Vagina (tissue), 2 donors: ENCODE results near the gene KRT2. TPM values are rescaled to one million over a fixed set of nuclear protein-coding genes. Genes with fewer than 3 reads are reported as not detected.
A peak's percentile ranks its signal among the peaks of the same experiment; 100 is the strongest.

ENCODE experiments used
- DNase-seq, 2 donors: peaks; one replicate each; pipeline ENCODE4 v3.0.0-alpha.2; 2017; ENCODE audit errors: extremely low spot score in 2 of 2
- H3K27ac ChIP-seq: fragments of 200-600 bp; sonication (generic); one replicate; pipeline ENCODE4 v1.5.1; 2019
- H3K27me3 ChIP-seq: fragments of 200-600 bp; sonication (generic); one replicate; pipeline ENCODE4 v1.5.1; 2019
- H3K36me3 ChIP-seq, 2 donors: fragments of 200-600 bp; sonication (generic); one replicate each; pipeline ENCODE4 v1.5.1; 2017 to 2019
- H3K4me1 ChIP-seq: fragments of 200-600 bp; sonication (generic); one replicate; pipeline ENCODE4 v1.5.1; 2019
- H3K4me3 ChIP-seq, 2 donors: fragments of 200-600 bp; sonication (generic); 1 replicate in 1 of 2; 2 replicates in 1 of 2; pipeline ENCODE4 v1.5.1; 2016 to 2019
- H3K9me3 ChIP-seq: fragments of 200-600 bp; sonication (generic); one replicate; pipeline ENCODE4 v1.5.1; 2019
- CTCF ChIP-seq, 3 experiments: fragments of 450-650 bp in 2 of 3; fragments of 200-600 bp in 1 of 3; sonication (generic) in 1 of 3; IDR thresholded peaks; one replicate each; pipeline ENCODE4 v1.5.1; 2017 to 2019; ENCODE audit warnings: antibody characterized with exemption in 3 of 3, mild to moderate bottlenecking in 2 of 3, moderate library complexity in 2 of 3
- POLR2A ChIP-seq, 2 donors: fragments of 450-650 bp; IDR thresholded peaks; one replicate each; pipeline ENCODE4 v1.6.1; 2017; ENCODE audit warnings: antibody characterized with exemption in 2 of 2, mild to moderate bottlenecking in 2 of 2, moderate library complexity in 2 of 2
- POLR2AphosphoS5 ChIP-seq, 2 donors: sonication (generic); formaldehyde crosslinking; IDR thresholded peaks; one replicate each; pipeline ENCODE4 v1.9.0; 2017; ENCODE audit warnings: antibody characterized with exemption in 2 of 2, mild to moderate bottlenecking in 2 of 2, low read depth in 1 of 2; ENCODE audit not compliant: insufficient read depth in 1 of 2
- intact Hi-C: fragments of 100-400 bp; cut with DNase I; formaldehyde crosslinking; loops from one replicate; pipeline ENCODE4 v1.15.1; 2023
- total RNA-seq: library from RNA; depleted of rRNA; stranded (reverse); fragments of >200 nt; gene quantifications from one replicate; pipeline ENCODE4 v1.2.3, GENCODE V29; 2016

The KRT2 gene
- total RNA-seq, 1 donor from 2014 or later = 2.0 TPM

GRCh38 chr12:52630008-52630500, 22.0 kb downstream of the KRT2 start:
- intact Hi-C loops = no loop called here
- TF ChIP-seq CTCF (IDR thresholded peaks at IDR 0.05) (no peak), POLR2A (IDR thresholded peaks at IDR 0.05) (no peak), POLR2AphosphoS5 (IDR thresholded peaks at IDR 0.05; ENCODE audit: insufficient read depth in 1 of 2, low read depth in 1 of 2) (no peak)
- no peaks in the 10 kb centered on the region for H3K36me3 ChIP-seq
- no peak overlapping the region for H3K4me3 ChIP-seq
- H3K27me3 ChIP-seq = no peaks in the 10 kb centered on the region
- H3K4me1 ChIP-seq = no peaks in the 10 kb centered on the region
- DNase-seq = peak; percentile 72 to 90
- H3K9me3 ChIP-seq = no peaks in the 10 kb centered on the region
- no peak overlapping the region for H3K27ac ChIP-seq

GRCh38 chr12:52629281-52630007, 22.6 kb downstream of the KRT2 start:
- Histone ChIP-seq H3K4me3 (no peak overlapping the region), H3K27me3 (no peaks in the 10 kb centered on the region), H3K4me1 (no peaks in the 10 kb centered on the region), H3K36me3 (no peaks in the 10 kb centered on the region), H3K27ac (no peak overlapping the region), H3K9me3 (no peaks in the 10 kb centered on the region)
- no peak for TF ChIP-seq POLR2AphosphoS5 (IDR thresholded peaks at IDR 0.05; ENCODE audit: insufficient read depth in 1 of 2, low read depth in 1 of 2)
- TF ChIP-seq CTCF (IDR thresholded peaks at IDR 0.05) = no peak
- DNase-seq = peak; percentile 49 to 56
- intact Hi-C loops = no loop called here

GRCh38 chr12:52628841-52629240, 23.2 kb downstream of the KRT2 start:
- Histone ChIP-seq H3K36me3 (no peaks in the 10 kb centered on the region), H3K27ac (no peak overlapping the region), H3K4me3 (no peak overlapping the region), H3K9me3 (no peaks in the 10 kb centered on the region), H3K27me3 (no peaks in the 10 kb centered on the region), H3K4me1 (no peaks in the 10 kb centered on the region)
- TF ChIP-seq CTCF (IDR thresholded peaks at IDR 0.05) (no peak), POLR2A (IDR thresholded peaks at IDR 0.05) (no peak), POLR2AphosphoS5 (IDR thresholded peaks at IDR 0.05; ENCODE audit: insufficient read depth in 1 of 2, low read depth in 1 of 2) (no peak)
- intact Hi-C loops = no loop called here
- DNase-seq = peak; percentile 52 to 70

- intact Hi-C loops = no loop called here
- no peak overlapping the region for H3K27ac ChIP-seq
- H3K27me3 ChIP-seq = no peaks in the 10 kb centered on the region
- TF ChIP-seq CTCF (IDR thresholded peaks at IDR 0.05) (no peak), POLR2A (IDR thresholded peaks at IDR 0.05) (no peak), POLR2AphosphoS5 (IDR thresholded peaks at IDR 0.05; ENCODE audit: insufficient read depth in 1 of 2, low read depth in 1 of 2) (no peak)
- H3K9me3 ChIP-seq = no peaks in the 10 kb centered on the region
- peak in 1 of 2 donors; percentile 64 for DNase-seq
- no peaks in the 10 kb centered on the region for H3K4me1 ChIP-seq
- H3K36me3 ChIP-seq = no peaks in the 10 kb centered on the region
- H3K4me3 ChIP-seq = no peak overlapping the region
Observed at GRCh38 chr12:52628111-52628507, 23.9 kb downstream of the KRT2 start.

GRCh38 chr12:52627395-52628110, 24.5 kb downstream of the KRT2 start:
- no peak overlapping the region for H3K27ac ChIP-seq
- intact Hi-C loops = no loop called here
- H3K36me3 ChIP-seq = no peaks in the 10 kb centered on the region
- H3K9me3 ChIP-seq = no peaks in the 10 kb centered on the region
- no peaks in the 10 kb centered on the region for H3K4me1 ChIP-seq
- TF ChIP-seq POLR2AphosphoS5 (IDR thresholded peaks at IDR 0.05; ENCODE audit: insufficient read depth in 1 of 2, low read depth in 1 of 2) = no peak
- no peak for TF ChIP-seq POLR2A (IDR thresholded peaks at IDR 0.05)
- no peak for TF ChIP-seq CTCF (IDR thresholded peaks at IDR 0.05)
- DNase-seq = peak; percentile 42 to 49
- no peak overlapping the region for H3K4me3 ChIP-seq
- no peaks in the 10 kb centered on the region for H3K27me3 ChIP-seq
